GM18511 (cell line): ENCODE measurements around the gene PPP2R2B.

ENCODE experiments used
- ATAC-seq: cut with Tn5 transposase; IDR thresholded peaks from one replicate; pipeline ENCODE4 v1.9.1; 2021; ENCODE audit warnings: mild to moderate bottlenecking, moderate library complexity; ENCODE audit not compliant: unreplicated experiment

Gene PPP2R2B

DNA sequence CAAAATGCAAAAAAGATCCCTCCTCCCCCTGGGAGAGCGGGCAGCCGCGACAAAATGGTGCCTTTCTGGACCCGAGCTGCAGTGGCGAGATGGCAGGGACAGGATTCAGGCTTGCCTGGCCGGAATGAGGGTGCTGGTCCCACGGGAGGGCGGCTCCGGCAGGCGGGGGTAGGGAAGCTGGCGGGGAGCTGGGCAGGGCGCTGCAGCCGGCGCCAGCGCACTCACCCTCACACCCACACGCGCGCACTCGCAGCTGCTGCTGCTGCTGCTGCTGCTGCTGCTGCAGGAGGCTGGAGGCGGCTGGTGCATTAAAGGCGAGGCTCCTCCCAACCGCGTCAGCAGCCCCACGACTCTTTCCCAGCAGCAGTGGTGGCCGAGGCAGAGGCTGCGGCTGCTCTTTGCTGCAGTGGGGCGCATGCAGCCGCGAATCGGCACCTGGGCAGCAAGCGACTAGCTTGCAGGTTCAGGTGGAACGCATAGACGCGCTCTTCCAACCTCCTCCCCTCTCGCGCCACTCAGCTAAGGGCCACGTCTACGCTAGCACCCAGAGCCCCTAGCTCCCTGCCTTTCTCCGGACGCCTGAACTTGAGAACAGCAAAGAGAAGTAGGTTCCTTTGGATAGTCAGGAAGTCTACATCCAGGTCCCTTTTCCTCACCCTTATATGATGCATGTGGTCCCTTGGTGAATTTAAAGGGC lies at the start of gene PPP2R2B:
TSS of gene PPP2R2B (minus strand) at position 282 of the 697 bp plus-strand sequence.
- peak; percentile 41 for ATAC-seq

DNA sequence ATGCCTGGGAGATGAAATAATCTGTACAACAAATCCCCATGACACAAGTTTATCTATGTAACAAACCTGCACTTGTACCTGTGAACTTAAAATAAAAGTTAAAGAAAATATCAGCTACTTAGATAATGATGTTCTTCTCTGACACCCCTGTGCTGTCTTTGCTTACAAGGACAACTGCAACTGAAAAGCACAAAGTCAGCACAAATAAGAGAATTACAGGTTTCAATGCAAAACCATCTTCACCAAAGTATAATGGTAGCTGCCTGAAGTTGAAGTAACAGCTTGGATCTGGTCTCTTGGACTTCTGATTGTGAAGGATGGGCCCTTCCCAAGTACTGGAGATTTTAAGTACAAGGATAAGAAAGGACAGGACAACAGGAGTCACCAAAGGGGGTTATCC lies 45.6 kb upstream of the PPP2R2B start:
- ATAC-seq, result no peak

DNA sequence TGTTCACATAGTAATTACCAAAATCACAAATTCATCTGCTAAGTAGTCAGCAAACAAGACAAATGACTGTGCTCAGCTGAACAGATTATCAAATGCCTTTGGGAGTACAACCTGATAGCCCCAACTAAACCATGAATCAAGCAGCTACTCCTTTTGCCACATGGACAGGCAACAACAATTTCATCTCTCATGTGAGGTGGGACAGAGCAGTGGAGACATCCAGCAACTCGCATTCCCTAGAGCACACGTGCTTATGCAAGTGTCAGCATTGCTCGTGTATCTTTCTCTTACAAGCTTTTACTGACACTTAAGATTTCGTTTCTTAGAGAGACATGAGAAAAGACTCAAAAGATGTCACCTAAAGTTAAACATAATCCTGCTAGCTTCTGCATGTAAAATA lies 42.7 kb upstream of the PPP2R2B start:
- ATAC-seq, result no peak

DNA sequence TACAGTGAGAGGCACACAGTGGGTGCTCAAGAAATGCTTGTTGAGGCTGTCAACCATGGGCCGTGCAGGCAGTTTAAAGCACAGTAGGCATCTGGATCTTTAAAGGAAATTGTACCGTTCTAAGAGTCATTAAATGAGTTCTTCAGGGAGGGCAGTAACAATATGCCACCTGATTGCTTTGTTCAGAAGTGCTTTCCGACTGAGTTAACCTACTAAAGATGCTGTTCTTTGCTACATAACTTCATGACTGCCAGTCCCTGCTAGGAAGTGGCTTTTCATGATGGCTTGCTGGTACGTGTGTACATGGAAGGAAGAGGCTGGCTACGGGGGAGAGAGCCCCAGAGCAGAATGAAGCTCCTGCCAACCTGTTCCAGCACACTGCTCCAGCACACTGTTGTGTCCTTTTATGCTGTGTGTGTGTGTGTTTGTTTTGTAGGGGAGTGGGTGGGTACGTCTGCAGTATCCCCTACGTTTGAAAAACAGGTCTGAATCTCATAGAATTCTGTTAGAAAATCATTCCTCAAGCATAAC lies 41.9 kb upstream of the PPP2R2B start:
- ATAC-seq, result no peak

DNA sequence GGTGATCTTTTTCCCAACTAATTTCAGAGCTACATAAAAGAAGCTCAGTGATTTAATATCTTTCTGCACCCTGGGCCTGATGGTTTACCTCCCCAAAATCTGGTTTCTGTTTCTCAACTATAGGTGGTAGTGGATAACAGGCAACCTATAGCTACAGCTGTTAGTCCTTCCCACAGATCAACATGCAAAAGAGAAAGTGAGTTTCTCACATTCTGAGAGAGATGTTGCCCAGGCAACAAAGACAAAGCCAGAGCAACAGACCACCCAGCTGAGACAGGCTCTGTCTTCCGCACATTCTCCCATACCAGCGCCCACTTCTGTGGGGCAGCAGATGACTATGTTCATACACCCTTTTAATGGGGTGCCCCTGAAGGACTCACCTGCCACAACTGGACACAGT lies 40.7 kb upstream of the PPP2R2B start:
- no peak for ATAC-seq

DNA sequence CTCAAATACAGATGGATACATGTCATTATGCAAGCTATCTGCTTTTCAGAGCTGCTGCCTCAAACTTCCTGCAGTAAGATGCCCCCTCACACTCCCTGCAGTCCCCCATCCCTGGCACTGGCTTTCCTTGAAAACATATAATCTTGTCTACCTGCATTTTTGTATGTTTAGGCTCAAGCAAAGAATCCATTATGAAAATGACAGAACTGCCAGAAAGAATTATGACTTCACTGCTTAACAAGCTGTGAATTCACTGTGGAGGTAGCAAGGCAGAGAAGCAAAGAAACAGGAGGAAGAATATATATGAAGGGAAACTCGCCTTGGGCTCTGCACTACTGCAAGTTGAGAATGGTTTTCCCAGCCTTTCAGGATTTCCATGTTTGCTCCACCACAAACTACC lies 39.4 kb upstream of the PPP2R2B start:
- ATAC-seq, result no peak

DNA sequence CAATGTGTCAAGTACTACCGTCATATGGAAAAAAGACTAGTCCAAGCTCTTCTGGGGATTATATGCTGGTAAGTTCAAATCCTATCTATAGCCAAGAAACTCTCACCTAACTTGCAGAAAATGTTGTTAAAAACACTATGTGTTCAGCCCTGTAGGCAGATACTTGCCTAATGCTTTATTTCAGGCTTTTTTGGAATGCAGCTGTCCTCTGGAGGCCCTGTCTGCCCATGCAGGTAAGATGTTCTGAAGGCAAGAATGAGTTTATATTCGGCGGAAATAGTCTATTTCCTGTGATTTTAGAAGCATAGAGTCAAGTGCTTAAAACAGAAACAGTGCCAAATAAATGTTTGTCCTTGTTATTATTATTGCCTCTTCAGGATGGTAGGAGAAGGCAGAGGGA lies 34.3 kb upstream of the PPP2R2B start:
- no peak for ATAC-seq

DNA sequence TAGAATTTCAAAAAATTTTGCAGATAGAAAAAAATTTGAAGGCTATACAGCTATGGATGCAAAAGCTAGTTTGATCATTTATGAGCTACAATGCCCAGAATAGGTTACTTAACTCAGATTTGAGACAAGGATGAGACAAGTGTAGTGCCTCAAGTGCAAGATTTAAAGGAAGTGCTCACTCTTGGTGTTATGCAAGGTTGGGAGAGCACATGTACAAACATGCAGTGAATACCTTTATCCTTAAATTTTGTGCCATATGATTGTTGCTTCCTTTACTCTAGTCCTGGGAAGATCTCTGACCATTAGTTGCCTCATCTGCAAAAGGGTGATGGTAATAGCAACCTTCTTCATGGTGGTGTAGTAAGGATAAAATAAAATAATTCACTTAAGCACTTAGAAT lies 31.7 kb upstream of the PPP2R2B start:
- ATAC-seq, result no peak

DNA sequence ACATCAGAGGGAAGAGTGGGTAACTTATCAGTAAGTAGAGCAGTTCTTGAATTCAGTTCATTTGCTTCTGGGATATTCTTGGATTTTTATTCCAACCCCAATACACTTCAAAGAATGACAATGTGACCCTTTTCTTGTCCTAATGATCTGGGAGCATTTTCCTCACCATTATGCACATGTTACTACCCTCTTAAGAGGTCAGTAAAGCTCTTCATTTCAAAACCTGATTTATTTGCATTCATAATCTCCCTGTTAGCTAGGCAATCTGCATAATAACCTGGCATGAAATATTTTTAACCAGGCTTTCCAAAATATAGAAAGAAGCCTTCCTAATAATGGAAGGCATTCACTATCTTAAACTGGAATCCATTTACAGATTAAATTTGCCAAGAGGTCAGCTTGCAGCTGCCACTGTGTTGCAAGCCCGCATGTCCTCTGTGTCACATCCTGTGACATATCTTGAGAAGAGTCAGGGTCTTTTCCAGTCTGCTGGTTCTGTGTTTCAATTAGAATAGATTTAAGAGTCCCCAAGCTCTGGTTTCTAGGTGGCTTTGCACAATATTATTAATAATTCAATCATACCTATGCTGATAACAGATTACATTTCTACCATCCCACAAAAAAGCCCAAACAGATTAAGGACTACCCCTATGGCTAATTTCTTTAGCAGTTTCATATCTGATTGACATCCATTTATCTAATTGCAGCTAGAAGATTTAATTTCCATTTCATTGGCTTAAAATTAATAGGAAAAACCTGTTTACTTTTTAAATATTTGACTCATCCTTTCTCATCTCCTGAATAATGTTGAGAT lies 30.9 kb upstream of the PPP2R2B start:
- no peak for ATAC-seq

DNA sequence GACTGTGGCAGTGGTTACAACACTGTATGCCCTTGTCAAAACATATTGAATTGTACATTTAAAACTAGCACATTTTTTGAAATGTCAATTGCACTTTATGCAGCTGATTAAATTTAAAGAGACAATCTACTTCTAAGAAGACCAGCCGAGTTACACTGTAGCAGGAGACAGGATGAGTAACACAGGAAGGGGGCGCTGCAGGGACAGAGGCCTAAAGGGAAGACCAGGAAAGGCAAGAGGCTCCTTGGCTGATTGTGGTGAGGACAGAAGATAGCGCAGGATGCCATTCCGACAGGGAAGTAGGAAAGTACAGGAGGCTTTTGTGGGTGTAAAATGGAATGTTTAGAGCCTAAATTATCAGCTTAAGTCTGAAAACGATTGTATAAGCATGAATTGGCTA lies 28.2 kb upstream of the PPP2R2B start:
- ATAC-seq, result no peak

DNA sequence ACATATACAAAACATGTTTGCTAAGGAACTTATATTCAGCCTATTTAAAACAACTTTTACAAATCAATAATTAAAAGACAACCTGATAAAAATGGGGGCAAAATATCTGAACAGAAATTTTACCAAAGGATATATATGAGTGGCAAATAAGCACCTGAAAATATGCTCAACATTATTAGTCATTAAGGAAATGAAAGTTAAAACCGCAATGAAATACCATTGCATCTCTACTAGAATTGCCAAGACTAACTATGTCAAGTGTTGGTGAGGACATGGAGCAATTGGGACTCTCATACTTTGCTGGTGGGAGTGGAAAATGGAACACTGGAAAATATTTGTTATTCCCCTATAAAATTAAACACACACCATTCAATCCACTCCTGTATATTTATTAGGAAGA lies 26.3 kb upstream of the PPP2R2B start:
- ATAC-seq, result no peak

DNA sequence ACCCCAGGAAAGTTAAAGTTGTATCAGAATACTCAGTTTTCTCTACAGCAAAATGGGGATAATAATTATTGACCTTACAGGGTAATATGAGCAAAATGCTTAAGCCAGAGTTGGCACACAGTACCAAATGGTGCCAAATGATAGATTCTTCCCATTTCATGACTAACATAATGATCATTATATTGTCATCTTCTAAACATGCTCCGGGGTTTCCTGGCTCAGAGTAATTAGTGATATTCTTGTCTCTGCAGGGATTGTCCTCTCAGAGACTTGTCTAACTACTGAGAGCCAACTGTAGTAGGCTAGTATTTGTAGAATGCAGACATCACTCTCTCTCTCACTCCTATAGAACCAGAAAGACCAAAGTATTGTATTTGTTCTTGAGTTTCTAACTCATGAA lies 25.2 kb upstream of the PPP2R2B start:
- ATAC-seq, result no peak

DNA sequence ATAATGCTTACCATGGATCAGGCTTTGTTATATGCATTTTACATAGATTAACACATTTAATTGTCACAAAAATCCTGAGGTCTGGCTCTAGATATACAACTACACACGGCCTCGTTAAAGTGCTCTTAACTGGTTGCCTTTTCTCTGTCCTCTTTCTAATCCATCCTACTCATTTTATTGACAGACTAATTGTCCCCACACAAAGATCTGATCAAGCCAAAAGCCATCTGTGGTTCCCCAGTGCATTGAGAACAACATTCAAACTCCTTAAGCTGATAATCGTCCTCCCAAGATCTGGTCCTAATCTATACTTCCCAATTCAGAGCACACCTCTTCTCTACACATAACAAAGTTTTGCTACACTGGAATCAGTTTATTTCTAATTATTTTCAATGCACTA lies 23.9 kb upstream of the PPP2R2B start:
- ATAC-seq, result no peak

DNA sequence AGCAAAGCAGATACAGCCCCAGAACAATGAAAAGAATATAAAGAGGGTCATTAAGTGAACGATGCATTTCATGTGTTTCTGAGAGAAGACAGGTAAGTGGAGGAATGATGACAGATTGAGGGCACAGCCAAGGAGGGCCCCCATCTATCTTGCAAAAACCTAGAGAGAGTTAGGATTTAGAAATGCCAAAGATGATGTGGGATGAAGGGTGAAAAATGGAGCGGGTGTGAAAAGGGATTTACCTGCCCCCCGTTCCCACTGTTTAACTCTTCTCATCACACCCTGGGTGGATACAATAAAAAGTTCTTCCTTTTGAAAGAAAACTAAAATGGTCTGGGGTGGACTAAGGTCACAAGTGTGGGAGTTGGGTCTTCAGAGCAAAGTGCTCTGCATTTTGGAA lies 18.5 kb upstream of the PPP2R2B start:
- ATAC-seq, result no peak

DNA sequence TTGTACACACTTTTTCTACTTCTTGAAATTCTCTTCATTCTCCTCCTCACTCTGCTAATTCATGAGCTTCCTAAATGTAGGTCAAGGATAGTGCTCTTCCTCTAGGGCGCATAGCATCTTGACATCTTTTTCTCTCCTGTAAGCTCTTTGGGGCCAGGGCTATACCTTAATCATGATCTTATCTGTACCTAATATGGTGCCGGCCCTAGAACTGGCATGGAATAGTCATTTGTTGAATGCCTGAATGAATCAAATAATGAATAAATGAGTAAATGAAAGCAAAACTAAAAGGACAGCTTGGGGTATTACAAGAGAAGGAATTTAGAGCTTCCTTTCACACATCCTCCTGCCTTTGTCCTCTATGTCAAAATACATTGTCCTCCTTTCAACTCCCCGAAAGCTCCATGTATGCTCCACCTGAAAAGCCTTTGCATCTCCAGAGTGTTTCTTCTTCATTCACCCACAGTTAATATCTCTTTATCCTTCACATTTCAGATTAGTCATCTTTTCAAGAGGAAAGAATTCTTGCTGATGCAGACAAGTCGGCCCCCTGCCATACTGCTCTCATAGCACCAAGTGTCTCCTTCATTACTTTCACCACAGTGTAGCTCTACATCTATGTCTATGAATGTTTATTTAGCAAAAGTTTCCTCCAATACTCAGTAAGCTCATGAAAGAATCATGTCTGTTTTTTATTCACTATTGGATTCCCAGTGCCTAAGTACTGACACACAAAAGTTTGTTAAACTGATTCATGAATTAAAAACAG lies 16.4 kb upstream of the PPP2R2B start:
- no peak for ATAC-seq

DNA sequence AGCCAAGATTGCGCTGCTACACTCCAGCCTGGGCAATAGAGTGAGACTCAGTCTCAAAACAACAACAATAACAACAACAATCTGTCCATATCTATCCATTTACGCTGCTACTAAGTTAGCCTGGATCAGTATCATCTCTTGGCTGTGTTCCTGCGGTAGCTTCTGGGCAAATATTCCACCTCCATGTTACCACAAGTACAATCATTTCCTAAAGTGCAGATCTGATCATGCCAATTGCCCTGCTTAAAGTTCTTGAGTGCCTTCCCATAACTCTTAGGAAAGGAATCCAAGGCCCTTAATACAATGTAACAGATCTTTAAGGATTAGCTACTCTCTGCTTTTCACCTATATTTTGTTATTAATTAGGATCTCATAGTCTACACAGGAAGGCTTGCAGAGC lies 15.4 kb upstream of the PPP2R2B start:
- ATAC-seq, result no peak

DNA sequence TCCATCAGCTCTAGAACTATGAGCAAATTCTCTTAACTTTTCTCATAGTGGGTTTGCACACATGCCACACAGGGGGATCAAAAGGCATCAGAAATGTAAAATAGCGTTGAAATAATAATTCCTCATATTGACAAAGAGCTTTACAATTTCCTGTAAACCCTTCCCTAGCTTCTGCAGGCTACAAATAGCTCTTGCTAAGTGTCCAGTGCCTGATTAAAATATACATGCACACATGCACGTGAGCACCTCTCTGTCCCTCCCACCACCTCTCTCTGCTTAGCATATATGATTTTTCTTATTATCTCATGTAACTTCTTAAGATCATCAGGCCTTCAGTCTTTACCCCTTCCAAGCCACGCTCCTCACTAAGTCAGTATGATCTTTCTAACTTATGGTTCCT lies 13.7 kb upstream of the PPP2R2B start:
- no peak for ATAC-seq

DNA sequence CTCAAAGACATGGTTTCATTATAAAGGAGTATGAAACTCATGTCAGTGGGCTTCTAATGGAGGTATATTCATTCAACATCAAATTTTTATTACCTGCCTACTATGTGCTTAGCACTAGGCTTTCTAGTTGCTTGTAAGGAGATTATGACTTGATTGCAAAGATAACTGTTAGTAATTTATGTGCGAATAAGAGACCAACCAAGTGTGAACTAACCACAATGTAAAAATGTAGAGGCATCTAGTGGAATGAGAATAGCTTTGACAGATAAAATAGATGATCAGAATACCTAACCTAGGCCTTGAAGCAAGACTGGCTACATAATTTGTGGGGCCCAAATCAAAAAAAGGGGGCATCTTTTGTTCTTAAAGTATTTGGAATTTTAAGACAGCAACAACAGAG lies 13.0 kb upstream of the PPP2R2B start:
- no peak for ATAC-seq

DNA sequence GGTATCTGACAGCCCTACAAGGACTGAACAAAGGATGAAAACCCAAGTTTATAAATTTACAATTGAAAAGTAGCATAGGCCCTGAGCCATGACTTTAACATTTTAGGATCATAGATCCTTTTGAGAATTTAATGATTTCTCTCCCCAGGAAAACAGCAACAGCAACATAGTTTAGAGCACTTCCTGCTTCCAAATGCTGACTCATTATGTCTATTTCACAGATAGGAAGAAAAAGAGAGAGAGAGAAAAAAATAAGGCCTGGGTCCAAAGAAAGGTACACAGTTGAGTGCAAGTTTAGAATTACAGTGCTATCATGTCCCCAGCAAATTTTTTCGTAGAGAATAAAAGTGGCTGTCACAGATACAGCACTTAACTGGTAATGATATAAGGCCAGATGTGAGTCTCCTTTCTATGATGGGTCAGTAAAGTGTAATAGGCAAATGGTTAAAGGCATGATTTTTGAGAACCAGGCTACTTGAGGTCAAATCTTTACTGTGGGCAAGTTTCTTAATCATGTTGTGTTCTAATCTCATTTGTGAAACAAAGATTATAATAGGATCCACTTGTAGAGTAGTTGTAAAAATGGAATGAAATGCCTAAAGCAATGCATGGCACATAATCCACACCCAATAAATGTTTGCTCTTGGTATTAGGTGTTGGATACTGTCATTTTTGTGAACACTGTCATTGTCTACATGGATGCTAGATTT lies 12.3 kb upstream of the PPP2R2B start:
- no peak for ATAC-seq

DNA sequence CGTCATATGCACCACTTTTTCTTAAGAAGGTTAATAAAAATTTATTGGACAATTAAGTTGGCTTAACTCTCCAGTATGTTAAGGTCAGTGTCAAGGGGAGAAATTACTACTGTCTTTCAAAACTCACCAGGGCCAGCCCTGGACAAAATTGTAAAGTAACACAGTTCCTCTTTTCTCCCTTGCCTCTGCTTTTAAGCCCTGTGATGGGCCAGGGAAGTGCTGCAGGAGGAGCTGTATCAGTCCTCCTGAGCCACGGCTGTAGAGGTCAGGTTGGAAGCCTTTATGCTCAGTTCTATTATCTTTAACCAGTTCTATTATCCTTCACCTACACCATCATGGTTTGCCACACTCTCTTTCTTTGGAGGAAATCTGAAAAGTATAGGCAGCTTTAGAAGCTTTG lies 11.5 kb upstream of the PPP2R2B start:
- ATAC-seq, result no peak

DNA sequence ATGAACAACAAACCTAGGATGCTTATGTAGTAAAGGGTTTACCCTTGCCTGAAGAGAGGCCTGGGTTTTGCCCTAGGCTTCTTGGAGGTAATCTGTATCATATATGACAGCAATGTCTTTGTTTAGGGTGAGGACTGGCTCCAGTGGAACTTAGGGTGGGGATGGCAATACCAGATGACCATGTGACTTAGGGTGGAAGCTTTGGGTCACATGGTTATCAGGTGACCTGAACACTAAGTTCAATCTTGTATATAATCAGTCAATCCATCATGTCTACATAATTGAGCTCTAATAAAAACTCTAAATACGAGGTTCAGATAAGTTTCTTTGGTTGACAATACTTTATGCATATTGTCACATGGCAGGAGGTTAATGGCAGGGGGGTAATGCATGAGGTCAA lies 10.6 kb upstream of the PPP2R2B start:
- ATAC-seq, result no peak
